G401 (cell line): ENCODE results near the gene OR52D1. TPM values are rescaled to one million over a fixed set of nuclear protein-coding genes. Genes with fewer than 3 reads are reported as not detected.

Source experiments
- DNase-seq: peaks from one replicate; pipeline ENCODE4 v3.0.0-alpha.2; 2015; ENCODE audit warnings: low spot score
- in situ Hi-C: cut with HindIII; loops from 2 replicates; pipeline ENCODE4 v1.10.0; 2016; ENCODE audit warnings: low sequenced_read_pairs, mixed read lengths
- total RNA-seq: library from RNA; depleted of rRNA; stranded (reverse); fragments of >200 nt; shearing (Covaris generic); gene quantifications from 2 replicates; pipeline ENCODE4 v1.2.3, GENCODE V29; 2014; rRNA removed

The OR52D1 gene
- total RNA-seq: not detected in 2 replicates

DNA sequence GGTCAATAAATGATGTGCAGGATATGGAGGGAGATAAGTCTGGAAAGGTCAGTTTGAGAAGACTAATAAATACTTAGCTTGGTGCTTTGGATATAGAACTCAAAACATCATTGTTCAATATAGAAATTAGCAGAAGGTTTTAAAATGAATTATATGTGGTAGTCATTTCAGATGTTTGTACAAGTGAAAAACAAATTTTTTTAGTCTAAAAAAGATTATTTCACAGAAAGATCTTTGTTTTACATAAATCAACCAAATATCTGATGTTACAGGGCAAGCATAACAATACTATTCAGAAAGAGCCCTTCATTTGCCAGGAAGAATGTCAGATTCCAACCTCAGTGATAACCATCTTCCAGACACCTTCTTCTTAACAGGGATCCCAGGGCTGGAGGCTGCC lies at the start of gene OR52D1:
Gene OR52D1 (plus strand): TSS at position 301 of the 400 bp plus-strand sequence. CDS start 22 bp downstream, at position 323.
- in situ Hi-C loops: no loop called here
- DNase-seq: no peak

GRCh38 chr11:5441414-5441813 lies 47.1 kb upstream of the OR52D1 start, which contains the start of gene OR51I1:
Gene OR51I1 (minus strand): TSS chr11:5441514. CDS start chr11:5441514, 0 bp downstream.
- in situ Hi-C loops: no loop called here

DNA sequence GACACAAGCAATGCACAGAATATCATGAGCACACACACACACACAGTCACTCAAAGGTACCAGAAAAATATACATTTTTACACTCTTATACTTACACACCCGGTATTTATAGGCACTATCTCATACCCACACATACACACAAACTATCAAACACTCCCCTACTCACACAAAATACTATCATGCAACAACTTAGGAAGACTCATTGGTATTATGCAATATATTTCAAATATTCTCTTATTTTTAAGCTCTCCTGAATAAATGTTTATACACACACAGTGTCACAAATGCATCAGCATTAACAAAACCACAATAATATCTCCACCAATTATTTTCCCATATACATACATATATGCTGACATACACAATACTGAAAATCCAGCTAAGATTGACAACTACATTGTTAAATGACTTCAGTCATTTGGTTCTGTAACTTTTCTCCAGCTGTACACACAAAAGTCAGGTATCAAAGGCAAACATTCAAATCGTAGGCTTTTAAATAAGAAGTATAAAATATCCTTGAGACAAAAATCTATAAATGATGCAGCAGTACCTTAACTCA lies 44.6 kb upstream of the OR52D1 start:
- in situ Hi-C loops: no loop called here
- no peak for DNase-seq

More at GRCh38 chr11:5441414-5441813, 47.1 kb upstream of the OR52D1 start, which contains the start of gene OR51I1:
- no peak for DNase-seq

DNA sequence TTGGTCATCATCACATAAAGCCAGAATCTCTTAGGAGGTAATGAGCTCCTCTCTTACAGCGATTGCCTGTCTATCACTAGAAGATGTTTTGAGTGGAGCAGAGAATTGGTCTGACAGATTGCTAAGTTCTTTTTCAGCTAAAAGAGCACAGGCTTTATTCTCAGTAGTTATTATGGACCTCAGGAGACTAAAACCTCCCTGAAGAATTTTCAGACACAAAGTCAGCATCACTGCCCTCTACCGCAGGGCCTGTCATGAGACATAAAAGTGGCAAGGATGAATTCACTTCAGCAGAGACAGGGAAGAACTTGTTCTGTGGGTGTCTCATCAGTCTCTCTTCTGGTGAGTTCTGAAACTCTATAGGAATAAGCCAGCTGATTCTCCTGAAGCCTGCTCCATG lies 39.5 kb upstream of the OR52D1 start, which contains the start of gene OR51I2:
Gene OR51I2 (plus strand): TSS at position 301 of the 400 bp plus-strand sequence. CDS start 4,166 bp downstream, outside the sequence.
- in situ Hi-C loops: no loop called here

DNA sequence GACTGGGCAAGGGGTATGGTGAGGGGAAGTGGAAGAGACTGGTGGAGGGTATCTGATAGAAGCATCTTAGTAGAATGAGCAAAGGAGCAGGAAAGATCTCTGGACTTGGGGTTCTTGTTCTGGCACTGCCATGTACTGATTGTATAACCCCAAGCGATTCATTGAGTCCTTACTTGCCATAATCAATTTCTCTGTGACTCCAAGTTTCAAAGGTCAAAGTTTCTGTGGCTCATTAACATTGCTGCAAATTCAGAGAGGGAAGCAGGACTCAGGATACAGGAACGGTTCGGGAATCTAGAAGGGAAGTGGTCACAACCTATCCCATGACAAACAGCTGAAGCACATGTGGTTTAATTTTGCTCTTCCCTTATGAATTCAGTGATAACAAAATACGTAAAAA lies 39.1 kb upstream of the OR52D1 start:
- in situ Hi-C loops: no loop called here

More for the DNA sequence above, 39.5 kb upstream of the OR52D1 start, which contains the start of gene OR51I2:
- DNase-seq: no peak

GRCh38 chr11:5460983-5461621 lies 27.4 kb upstream of the OR52D1 start:
- in situ Hi-C loops: no loop called here
- no peak for DNase-seq

More for the DNA sequence above, 39.1 kb upstream of the OR52D1 start:
- DNase-seq: no peak

DNA sequence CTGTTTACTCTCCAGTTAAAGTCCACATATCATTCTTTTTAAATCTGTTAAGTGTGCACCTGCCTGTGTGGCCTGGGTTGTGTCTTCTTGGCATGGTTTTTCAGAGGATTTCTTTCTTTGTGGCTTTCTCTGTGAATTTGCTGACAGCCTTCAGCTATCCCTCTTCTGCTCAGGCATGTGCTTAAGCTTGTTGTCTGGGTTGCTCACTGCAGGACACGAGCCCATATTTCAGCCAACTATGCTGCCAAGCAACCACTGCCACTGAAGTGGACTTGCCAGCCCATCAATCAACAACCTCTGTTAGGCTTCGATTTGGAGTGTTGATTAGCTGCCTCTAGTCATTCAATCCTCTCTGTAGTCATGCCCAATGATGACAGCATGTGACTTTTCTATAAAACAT lies 21.0 kb upstream of the OR52D1 start:
- in situ Hi-C loops: no loop called here
- no peak for DNase-seq

DNA sequence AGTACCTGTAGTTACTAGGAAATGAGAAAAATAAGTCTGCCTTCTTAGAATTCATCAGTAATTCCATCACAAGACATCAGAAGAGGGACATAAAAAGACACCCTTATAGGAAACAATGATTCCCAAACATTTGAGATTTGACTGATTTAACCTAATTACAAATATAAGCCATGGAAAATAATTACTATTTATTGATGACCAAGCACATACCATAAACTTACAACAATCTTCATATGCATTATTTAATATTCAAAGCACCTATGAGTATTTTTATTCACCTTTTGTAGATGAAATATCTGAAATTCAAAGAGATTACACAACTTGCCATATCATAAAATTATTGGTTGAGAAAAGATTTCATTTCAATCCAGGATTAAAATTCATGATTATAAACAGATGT lies 14.6 kb upstream of the OR52D1 start:
- in situ Hi-C loops: no loop called here
- no peak for DNase-seq

DNA sequence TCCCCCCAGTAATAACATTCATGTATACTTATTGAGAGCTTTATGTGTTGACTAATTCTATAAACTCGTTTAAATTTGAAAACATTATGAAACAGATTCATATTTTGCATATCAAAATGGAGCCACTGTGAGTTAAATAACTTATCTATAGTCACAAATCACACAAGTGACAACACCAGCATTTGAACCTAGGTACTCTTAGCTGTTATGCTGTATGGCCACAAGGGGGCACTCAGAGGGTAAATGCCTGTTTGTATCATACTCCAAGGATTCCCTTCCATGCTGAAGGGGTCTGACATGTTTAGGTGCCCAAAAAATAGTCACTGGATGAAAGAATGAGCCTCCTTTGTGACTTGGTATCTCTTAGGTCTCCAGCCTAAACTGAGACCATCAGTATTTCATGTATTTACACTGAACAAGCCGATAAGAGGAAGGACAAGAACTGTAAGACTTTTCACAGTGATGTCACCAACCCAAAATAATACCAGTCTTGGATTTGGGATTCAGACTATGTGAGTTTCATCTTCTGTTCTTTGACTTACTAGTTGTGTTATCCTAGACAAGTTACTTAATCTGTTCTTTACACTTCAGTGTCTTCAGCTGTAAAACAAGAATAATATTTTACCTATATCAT lies 12.2 kb upstream of the OR52D1 start:
- in situ Hi-C loops: no loop called here
- DNase-seq: peak; percentile 4

DNA sequence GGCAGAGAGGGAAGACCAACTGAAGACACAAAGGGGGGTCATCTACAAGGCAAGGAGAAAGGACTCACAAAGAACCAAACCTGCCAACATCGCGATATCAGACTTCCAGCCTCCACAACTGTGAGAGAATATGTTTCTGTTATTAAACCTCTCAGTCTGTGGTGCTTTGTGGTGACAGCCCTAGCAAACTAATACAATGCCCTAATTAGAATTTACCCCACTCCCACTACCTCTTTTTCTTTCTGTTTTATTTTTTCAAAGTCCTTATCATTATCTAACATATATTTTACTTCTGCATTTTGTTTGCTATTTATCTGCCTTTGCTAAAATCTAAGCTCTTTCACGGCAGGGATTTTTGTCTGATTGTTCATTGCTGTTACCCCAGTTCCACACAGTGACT lies 2.5 kb upstream of the OR52D1 start:
- no peak for DNase-seq
- in situ Hi-C loops: no loop called here

- DNase-seq: no peak
- in situ Hi-C loops: no loop called here
Observed at GRCh38 chr11:5486421-5486820, 2.1 kb upstream of the OR52D1 start.

- no peak for DNase-seq
- in situ Hi-C loops: no loop called here
Observed at GRCh38 chr11:5488798-5489399, 414 bp downstream of the OR52D1 start.

- in situ Hi-C loops: no loop called here
- no peak for DNase-seq
Observed at GRCh38 chr11:5489576-5490357, 1.3 kb downstream of the OR52D1 start.

DNA sequence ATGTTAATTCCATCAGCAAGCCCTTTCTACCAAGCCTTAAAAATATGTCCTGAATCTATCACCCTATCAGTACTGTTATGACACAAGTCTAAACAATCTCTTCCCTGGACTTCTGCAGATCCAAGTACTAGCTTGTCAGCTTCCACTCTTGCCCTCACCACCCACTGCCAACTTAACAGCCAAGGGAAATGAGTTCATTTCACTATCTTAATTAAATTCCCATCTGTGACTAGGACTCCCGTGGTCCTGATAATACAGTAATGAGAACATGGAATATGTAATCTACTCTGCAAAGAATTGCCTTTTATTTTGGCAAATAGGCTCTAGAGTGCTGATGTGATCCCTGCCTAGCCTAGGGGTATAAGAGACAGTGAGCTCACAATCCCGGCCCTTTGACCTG lies 11.2 kb downstream of the OR52D1 start:
- DNase-seq: peak; percentile 78
- in situ Hi-C loops: no loop called here

DNA sequence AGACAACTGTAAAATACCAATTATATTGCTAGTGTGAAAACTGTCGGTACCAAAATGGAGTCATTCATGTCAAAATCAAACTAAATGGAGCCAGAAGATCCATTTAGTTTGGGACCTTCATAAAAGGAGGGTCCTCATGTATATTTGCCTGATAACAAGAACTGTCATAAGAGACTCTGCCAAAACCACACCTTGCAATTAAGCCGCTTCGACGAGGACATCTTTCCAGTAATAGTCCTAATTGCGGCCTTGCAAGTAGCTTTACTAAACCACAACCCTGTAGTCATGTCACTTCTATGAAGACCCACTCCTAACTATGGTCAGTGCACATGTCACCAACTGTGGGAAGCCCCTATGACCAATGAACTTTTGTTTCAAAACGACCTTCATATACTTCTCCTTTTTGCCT lies 11.9 kb downstream of the OR52D1 start:
- no peak for DNase-seq
- in situ Hi-C loops: no loop called here

- in situ Hi-C loops: no loop called here
- no peak for DNase-seq
Observed at GRCh38 chr11:5504403-5504921, 16.0 kb downstream of the OR52D1 start.

DNA sequence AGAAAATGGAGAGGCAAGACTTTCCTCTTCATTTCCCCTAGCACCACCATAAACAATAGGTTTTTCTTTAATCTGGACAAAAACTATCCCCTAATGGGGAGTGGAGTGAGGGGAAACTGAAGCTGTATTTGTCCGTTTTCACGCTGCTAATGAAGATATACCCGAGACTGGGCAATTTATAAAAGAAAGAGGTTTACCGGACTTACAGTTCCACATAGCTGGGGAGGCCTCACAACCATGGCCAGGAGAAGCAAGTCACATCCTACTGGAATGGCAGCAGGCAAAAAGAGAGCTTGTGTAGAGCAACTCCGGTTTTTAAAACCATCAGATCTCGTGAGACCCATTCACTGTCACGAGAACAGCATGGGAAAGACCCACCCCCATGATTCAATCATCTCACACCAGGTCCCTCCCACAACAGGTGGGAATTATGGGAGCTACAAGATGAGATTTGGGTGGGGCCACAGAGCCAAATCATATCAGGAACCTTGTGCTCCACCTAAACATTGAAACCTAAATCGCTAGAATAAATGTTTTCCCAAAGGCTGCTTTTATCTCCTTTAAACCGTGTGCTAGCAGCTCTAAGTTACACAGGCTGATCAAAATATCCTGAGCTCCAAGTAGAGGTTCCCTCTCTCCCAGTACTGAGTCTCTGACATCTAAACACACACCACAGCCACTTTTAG lies 17.0 kb downstream of the OR52D1 start:
- in situ Hi-C loops: no loop called here
- DNase-seq: no peak

GRCh38 chr11:5507177-5507932 lies 18.9 kb downstream of the OR52D1 start:
- in situ Hi-C loops: no loop called here

More at GRCh38 chr11:5507177-5507932, 18.9 kb downstream of the OR52D1 start:
- DNase-seq: no peak
